Brain microvascular endothelial cell (primary cell): ENCODE measurements around the gene DNAJC15.

ENCODE experiments used
- DNase-seq: peaks from one replicate; pipeline ENCODE4 v3.0.0-alpha.2; 2020
- H3K27ac ChIP-seq: fragments of 250-450 bp; sonication (Bioruptor Pico); 2 replicates; pipeline ENCODE4 v1.5.1; 2020; ENCODE audit warnings: mild to moderate bottlenecking, moderate library complexity
- H3K27me3 ChIP-seq: fragments of 250-450 bp; sonication (Bioruptor Pico); replicated peaks from 2 replicates; pipeline ENCODE4 v1.5.1; 2020; ENCODE audit warnings: mild to moderate bottlenecking
- H3K36me3 ChIP-seq: fragments of 250-450 bp; sonication (Bioruptor Pico); replicated peaks from 2 replicates; pipeline ENCODE4 v1.5.1; 2020; ENCODE audit warnings: mild to moderate bottlenecking
- H3K4me3 ChIP-seq: 2 replicates; pipeline ENCODE4 v1.5.1; 2011; ENCODE audit warnings: low read depth, mild to moderate bottlenecking, control low read depth, low read length, moderate library complexity
- in situ Hi-C: cut with HindIII; loops from 2 replicates; pipeline ENCODE4 v1.10.0; 2017; ENCODE audit warnings: low sequenced_read_pairs, low pct_ligation_motif_present
- TF ChIP-seq, protein P1 (sequence below): IDR thresholded peaks from 2 replicates; pipeline ENCODE4 v1.5.1; 2011; ENCODE audit warnings: low read depth, mild to moderate bottlenecking, moderate library complexity, low read length, control low read depth, inconsistent platforms; ENCODE audit errors: missing control alignments

Gene DNAJC15

DNA sequence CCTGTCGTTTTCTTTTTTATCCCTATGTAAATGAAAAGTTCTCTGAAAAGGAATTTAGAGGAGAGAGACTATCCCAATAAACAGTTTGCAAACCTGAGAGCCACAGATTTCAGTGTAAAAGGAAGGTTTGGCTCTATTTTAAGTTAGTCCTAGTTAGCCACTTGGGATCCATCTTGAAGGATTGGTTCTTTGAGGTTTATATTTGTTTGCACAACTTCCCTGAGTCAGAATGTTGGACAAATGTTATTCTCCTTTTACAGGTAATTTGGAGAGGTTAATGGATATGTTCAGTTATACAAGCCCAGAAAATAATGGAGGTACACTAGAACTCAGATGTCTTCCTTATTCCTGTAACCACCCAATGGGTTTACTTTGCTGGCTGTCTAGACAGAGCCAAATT is 2.6 kb upstream of the DNAJC15 start:
- Histone ChIP-seq H3K4me3 (no peak overlapping the region), H3K27me3 (no peaks in the 10 kb centered on the region), H3K27ac (no peak overlapping the region), H3K36me3 (no peaks in the 10 kb centered on the region)
- DNase-seq = no peak
- in situ Hi-C loops = no loop called here
- TF ChIP-seq, protein P1, sequence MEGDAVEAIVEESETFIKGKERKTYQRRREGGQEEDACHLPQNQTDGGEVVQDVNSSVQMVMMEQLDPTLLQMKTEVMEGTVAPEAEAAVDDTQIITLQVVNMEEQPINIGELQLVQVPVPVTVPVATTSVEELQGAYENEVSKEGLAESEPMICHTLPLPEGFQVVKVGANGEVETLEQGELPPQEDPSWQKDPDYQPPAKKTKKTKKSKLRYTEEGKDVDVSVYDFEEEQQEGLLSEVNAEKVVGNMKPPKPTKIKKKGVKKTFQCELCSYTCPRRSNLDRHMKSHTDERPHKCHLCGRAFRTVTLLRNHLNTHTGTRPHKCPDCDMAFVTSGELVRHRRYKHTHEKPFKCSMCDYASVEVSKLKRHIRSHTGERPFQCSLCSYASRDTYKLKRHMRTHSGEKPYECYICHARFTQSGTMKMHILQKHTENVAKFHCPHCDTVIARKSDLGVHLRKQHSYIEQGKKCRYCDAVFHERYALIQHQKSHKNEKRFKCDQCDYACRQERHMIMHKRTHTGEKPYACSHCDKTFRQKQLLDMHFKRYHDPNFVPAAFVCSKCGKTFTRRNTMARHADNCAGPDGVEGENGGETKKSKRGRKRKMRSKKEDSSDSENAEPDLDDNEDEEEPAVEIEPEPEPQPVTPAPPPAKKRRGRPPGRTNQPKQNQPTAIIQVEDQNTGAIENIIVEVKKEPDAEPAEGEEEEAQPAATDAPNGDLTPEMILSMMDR = no peak

DNA sequence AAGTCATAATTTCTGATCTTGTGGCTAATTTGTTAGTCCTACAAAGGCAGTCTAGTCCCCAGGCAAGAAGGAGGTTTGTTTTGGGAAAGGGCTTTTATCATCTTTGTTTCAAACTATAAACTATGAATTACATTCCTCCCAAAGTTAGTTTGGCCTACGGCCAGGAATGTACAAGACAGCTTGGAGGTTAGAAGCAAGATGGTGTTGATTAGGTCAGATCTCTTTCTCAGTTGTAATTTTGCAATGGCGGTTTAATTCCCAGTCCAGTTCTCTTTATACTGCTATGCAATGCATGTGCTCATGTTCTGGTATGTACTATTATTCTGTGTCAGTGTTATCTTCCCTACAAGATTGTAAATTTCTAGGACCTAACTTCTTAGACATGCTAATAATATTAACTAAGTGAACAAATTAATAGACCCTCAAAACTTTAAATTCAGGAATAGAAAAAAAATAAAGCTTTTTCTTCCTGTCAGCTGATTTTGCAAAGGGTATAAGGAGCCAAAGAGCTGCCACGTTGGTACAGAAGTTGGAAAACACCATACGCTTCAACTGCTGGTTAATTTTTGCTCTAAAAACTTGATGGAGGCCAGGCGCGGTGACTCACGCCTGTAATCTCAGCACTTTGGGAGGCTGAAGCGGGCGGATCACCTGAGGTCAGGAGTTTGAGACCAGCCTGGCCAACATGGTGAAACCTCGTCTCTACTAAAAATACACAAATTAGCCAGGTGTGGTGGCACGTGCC is 1.3 kb upstream of the DNAJC15 start:
- Histone ChIP-seq H3K36me3 (no peaks in the 10 kb centered on the region), H3K27ac (no peak overlapping the region), H3K4me3 (no peak overlapping the region), H3K27me3 (no peaks in the 10 kb centered on the region)
- no peak for DNase-seq
- in situ Hi-C loops = no loop called here
- TF ChIP-seq, protein P1 = no peak

DNA sequence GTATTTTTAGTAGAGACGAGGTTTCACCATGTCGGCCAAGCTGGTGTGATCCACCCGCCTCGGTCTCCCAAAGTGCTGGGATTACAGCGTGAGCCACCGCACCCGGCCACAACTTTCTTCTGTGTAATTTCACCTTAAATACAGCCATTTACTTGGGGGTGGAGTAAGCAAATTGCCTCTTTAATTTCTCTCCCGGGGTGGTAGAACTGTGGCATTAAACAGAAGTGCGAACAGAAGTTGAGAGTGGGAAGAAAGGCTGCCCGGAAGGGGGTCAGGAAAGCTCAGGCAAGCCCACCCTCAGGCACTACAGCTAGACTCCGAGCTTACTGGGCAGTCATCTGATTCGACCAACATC is 475 bp upstream of the DNAJC15 start:
- Histone ChIP-seq H3K27ac (peak overlapping the region; percentile 80), H3K4me3 (peak overlapping the region; percentile 75), H3K36me3 (no peaks in the 10 kb centered on the region), H3K27me3 (no peaks in the 10 kb centered on the region)
- DNase-seq = no peak
- TF ChIP-seq, protein P1 = no peak
- in situ Hi-C loops = no loop called here

DNA sequence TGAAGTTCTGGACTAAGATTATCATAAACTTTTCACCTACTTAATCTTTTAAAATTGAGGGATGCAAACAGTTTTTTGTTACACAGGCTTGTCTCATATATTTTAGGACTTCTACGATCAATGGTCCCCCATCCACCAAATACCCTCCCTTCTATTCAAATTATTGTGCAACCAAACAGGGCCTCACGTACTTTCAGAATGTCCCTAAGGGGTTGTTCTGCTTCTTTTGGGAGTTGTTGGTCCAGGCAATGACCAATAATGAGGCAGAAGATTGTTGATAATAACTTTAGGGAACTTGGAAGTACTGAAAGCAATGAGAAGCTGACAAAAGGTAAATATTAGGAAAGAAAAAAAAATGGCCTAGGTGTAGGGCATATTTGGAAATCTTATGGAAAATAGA is 2.9 kb downstream of the DNAJC15 start:
- TF ChIP-seq, protein P1 = no peak
- no peaks in the 10 kb centered on the region for H3K36me3 ChIP-seq
- no peaks in the 10 kb centered on the region for H3K27me3 ChIP-seq
- no peak overlapping the region for H3K27ac ChIP-seq
- in situ Hi-C loops = no loop called here
- H3K4me3 ChIP-seq = no peak overlapping the region
- no peak for DNase-seq

DNA sequence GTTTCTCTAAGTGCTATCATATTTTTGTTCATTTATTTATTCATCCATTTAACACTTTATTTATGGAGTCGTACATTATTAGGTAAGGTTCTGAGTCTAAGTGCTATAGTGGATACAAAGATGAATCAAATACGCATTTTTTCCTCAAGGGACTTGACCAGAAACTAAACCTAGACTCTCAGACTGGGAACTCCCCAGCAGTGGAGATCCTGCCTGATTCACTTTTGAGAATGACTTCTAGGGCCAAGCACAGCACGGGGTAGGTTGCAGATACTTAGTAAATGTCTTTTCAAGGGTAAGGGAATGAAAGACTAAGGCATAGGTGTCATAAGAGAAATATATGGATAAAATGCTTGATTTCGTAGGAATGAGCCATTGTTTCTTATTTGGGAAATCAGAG is 7.2 kb downstream of the DNAJC15 start:
- TF ChIP-seq, protein P1 = no peak
- in situ Hi-C loops = no loop called here

DNA sequence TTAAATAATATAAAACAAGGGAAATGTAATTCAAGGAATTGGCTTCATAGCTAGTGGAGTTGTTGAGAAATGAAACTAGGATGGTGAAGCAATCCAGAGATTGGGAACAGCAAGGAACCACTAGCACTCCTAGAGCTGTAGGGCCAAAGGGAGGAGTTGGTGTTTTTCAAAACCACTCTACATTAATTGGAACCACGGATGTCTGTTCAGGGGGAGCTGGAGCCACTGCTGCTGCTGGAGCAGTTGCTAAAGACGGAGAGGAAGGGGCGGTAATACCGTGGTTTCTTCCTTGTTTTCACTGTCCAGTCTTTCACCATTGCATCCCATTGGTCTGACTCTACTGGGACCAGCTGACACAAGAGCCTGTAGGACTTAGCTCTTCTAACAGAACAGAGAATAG is 8.5 kb downstream of the DNAJC15 start:
- no peak for DNase-seq
- no peak overlapping the region for H3K27ac ChIP-seq
- TF ChIP-seq, protein P1 = no peak
- no peaks in the 10 kb centered on the region for H3K27me3 ChIP-seq
- H3K36me3 ChIP-seq = peaks cover 8% of the 10 kb centered on the region
- H3K4me3 ChIP-seq = no peak overlapping the region
- in situ Hi-C loops = no loop called here

More for the DNA sequence above, 7.2 kb downstream of the DNAJC15 start:
- Histone ChIP-seq H3K4me3 (no peak overlapping the region), H3K27me3 (no peaks in the 10 kb centered on the region), H3K36me3 (peaks cover 8% of the 10 kb centered on the region), H3K27ac (no peak overlapping the region)
- DNase-seq = peak; percentile 58
